HG03060 (cell line): Measurements from ENCODE around the gene SYCP3.
"Not testable (repeated sequence)": the region's sequence is repeated elsewhere in the genome, so short reads cannot be mapped to it uniquely, and the experiment has no call there.

Experiments
- ATAC-seq: cut with Tn5 transposase; IDR thresholded peaks from one replicate; pipeline ENCODE4 v1.9.1; 2021; ENCODE audit warnings: low read depth, moderate number of reproducible peaks; ENCODE audit not compliant: unreplicated experiment

The SYCP3 gene

GRCh38 chr12:101686176-101686575 lies 53.1 kb downstream of the SYCP3 start:
- no peak for ATAC-seq

- no peak for ATAC-seq
Measured at GRCh38 chr12:101685092-101685491, 54.2 kb downstream of the SYCP3 start.

- ATAC-seq, result not testable (repeated sequence)
Measured at GRCh38 chr12:101681627-101682026, 57.6 kb downstream of the SYCP3 start.

GRCh38 chr12:101680647-101681046 lies 58.6 kb downstream of the SYCP3 start:
- no peak for ATAC-seq

GRCh38 chr12:101680240-101680639 lies 59.0 kb downstream of the SYCP3 start:
- no peak for ATAC-seq
